BLaER1 treated with 17β-estradiol and CSF1 and Interleukin-3, amounts not matched to agents 10 nM and 100 nM (cell line): Measurements from ENCODE around the gene ATP13A2.

ENCODE experiments used
- H3K27ac ChIP-seq, 11 experiments: shearing (Covaris generic); formaldehyde crosslinking; 2 replicates each; pipeline ENCODE4 v1.8.1; 2022
- H3K27me3 ChIP-seq, 11 experiments: shearing (Covaris generic); formaldehyde crosslinking; 2 replicates each; pipeline ENCODE4 v1.8.1; 2022
- H3K36me3 ChIP-seq, 11 experiments: shearing (Covaris generic); formaldehyde crosslinking; 2 replicates each; pipeline ENCODE4 v1.8.1; 2022
- H3K4me1 ChIP-seq, 10 experiments: shearing (Covaris generic); formaldehyde crosslinking; 2 replicates each; pipeline ENCODE4 v1.8.1; 2022
- H3K4me2 ChIP-seq, 11 experiments: shearing (Covaris generic); formaldehyde crosslinking; 2 replicates each; pipeline ENCODE4 v1.8.1; 2022
- H3K4me3 ChIP-seq, 10 experiments: shearing (Covaris generic); formaldehyde crosslinking; 2 replicates each; pipeline ENCODE4 v1.8.1; 2022
- H3K9ac ChIP-seq, 11 experiments: shearing (Covaris generic); formaldehyde crosslinking; 2 replicates each; pipeline ENCODE4 v1.8.1; 2022
- H3K9me3 ChIP-seq, 11 experiments: shearing (Covaris generic); formaldehyde crosslinking; replicated peaks in 1 of 11; 2 replicates each; pipeline ENCODE4 v1.8.1; 2022
- H4K20me1 ChIP-seq, 11 experiments: shearing (Covaris generic); formaldehyde crosslinking; 2 replicates each; pipeline ENCODE4 v1.8.1; 2022
- Cebpa-rat ChIP-seq, 11 experiments: shearing (Covaris generic); IDR thresholded peaks; 2 replicates each; pipeline ENCODE4 v1.8.1; 2022

ATP13A2 gene

GRCh38 chr1:17053086-17053684, 41.5 kb upstream of the ATP13A2 start:
- H4K20me1 ChIP-seq = peaks cover 4 to 51% (median 41%) of the 10 kb centered on the region in 11 experiments; a peak in 18 of 22 replicates
- no peaks in the 10 kb centered on the region for H3K27me3 ChIP-seq
- peak overlapping the region; percentile 79 to 95 (median 86) for H3K4me3 ChIP-seq
- TF ChIP-seq Cebpa-rat (IDR thresholded peaks at IDR 0.05) = no peak
- peak overlapping the region; percentile 75 to 89 (median 85) for H3K9ac ChIP-seq
- peak overlapping the region; percentile 79 to 100 (median 93) for H3K4me2 ChIP-seq
- H3K4me1 ChIP-seq = peaks cover 12 to 26% (median 15%) of the 10 kb centered on the region in 10 experiments
- peaks cover 27 to 40% (median 34%) of the 10 kb centered on the region in 11 experiments for H3K36me3 ChIP-seq
- H3K27ac ChIP-seq = peak overlapping the region; percentile 59 to 88 (median 82)
- no peaks in the 10 kb centered on the region for H3K9me3 ChIP-seq

GRCh38 chr1:17052641-17053040, 40.9 kb upstream of the ATP13A2 start:
- no peak for TF ChIP-seq Cebpa-rat (IDR thresholded peaks at IDR 0.05)
- Histone ChIP-seq H3K9ac (peak overlapping the region; percentile 75 to 89 (median 85); a peak in 21 of 22 replicates), H3K9me3 (no peaks in the 10 kb centered on the region), H3K27ac (peak overlapping the region in 8 of 11 experiments; percentile 71 to 88 (median 83); a peak in 11 of 22 replicates), H3K4me3 (peak overlapping the region; percentile 79 to 95 (median 86)), H3K36me3 (peaks cover 27 to 43% (median 34%) of the 10 kb centered on the region in 11 experiments), H3K27me3 (no peaks in the 10 kb centered on the region), H3K4me2 (peak overlapping the region; percentile 79 to 100 (median 93)), H3K4me1 (peaks cover 12 to 30% (median 15%) of the 10 kb centered on the region in 10 experiments), H4K20me1 (peaks cover 10 to 56% (median 46%) of the 10 kb centered on the region in 11 experiments; a peak in 19 of 22 replicates)

- Histone ChIP-seq H3K4me3 (peak overlapping the region in 7 of 10 experiments; percentile 79 to 95 (median 87); a peak in 6 of 20 replicates), H3K9ac (peak overlapping the region; percentile 75 to 89 (median 85); a peak in 9 of 22 replicates)
Measured at GRCh38 chr1:17052038-17052437, 40.3 kb upstream of the ATP13A2 start.

GRCh38 chr1:17047924-17048323, 36.2 kb upstream of the ATP13A2 start:
- Histone ChIP-seq H3K36me3 (peaks cover 47 to 78% (median 55%) of the 10 kb centered on the region in 11 experiments), H3K27ac (no peak overlapping the region), H3K4me2 (peak overlapping the region in 1 of 11 experiments; percentile 4; a peak in 1 of 22 replicates), H3K4me1 (peaks cover 22 to 62% (median 31%) of the 10 kb centered on the region in 10 experiments), H4K20me1 (peaks cover 35 to 97% (median 77%) of the 10 kb centered on the region in 11 experiments; a peak in 21 of 22 replicates), H3K9me3 (no peaks in the 10 kb centered on the region), H3K4me3 (no peak overlapping the region), H3K9ac (peak overlapping the region in 5 of 11 experiments; percentile 19 to 32 (median 23); a peak in 5 of 22 replicates), H3K27me3 (no peaks in the 10 kb centered on the region)
- no peak for TF ChIP-seq Cebpa-rat (IDR thresholded peaks at IDR 0.05)

More at GRCh38 chr1:17052038-17052437, 40.3 kb upstream of the ATP13A2 start:
- no peaks in the 10 kb centered on the region for H3K9me3 ChIP-seq
- H3K4me2 ChIP-seq = peak overlapping the region; percentile 79 to 100 (median 93)
- H3K27ac ChIP-seq = no peak overlapping the region
- no peaks in the 10 kb centered on the region for H3K27me3 ChIP-seq
- H3K36me3 ChIP-seq = peaks cover 27 to 49% (median 35%) of the 10 kb centered on the region in 11 experiments
- peaks cover 12 to 36% (median 16%) of the 10 kb centered on the region in 10 experiments for H3K4me1 ChIP-seq
- TF ChIP-seq Cebpa-rat (IDR thresholded peaks at IDR 0.05) = no peak
- peaks cover 16 to 62% (median 52%) of the 10 kb centered on the region in 11 experiments; a peak in 20 of 22 replicates for H4K20me1 ChIP-seq

- no peak for TF ChIP-seq Cebpa-rat (IDR thresholded peaks at IDR 0.05)
- Histone ChIP-seq H3K36me3 (peaks cover 58 to 84% (median 65%) of the 10 kb centered on the region in 11 experiments), H3K4me2 (peak overlapping the region in 10 of 11 experiments; percentile 42 to 91 (median 71); a peak in 13 of 22 replicates), H3K4me1 (peaks cover 14 to 45% (median 20%) of the 10 kb centered on the region in 10 experiments), H3K9me3 (no peaks in the 10 kb centered on the region), H3K4me3 (no peak overlapping the region), H3K27ac (peak overlapping the region in 4 of 11 experiments; percentile 20 to 66 (median 56); a peak in 5 of 22 replicates), H3K27me3 (no peaks in the 10 kb centered on the region), H4K20me1 (peaks cover 35 to 97% (median 84%) of the 10 kb centered on the region in 11 experiments; a peak in 21 of 22 replicates), H3K9ac (peak overlapping the region in 3 of 11 experiments; percentile 4 to 48 (median 32); a peak in 6 of 22 replicates)
Measured at GRCh38 chr1:17046334-17046657, 34.6 kb upstream of the ATP13A2 start.

GRCh38 chr1:17045634-17046333, 34.1 kb upstream of the ATP13A2 start:
- Histone ChIP-seq H3K4me3 (peak overlapping the region in 4 of 10 experiments; percentile 4 to 43 (median 22); a peak in 3 of 20 replicates), H4K20me1 (peaks cover 35 to 97% (median 84%) of the 10 kb centered on the region in 11 experiments; a peak in 21 of 22 replicates), H3K36me3 (peaks cover 58 to 85% (median 65%) of the 10 kb centered on the region in 11 experiments), H3K9me3 (no peaks in the 10 kb centered on the region), H3K4me1 (peaks cover 14 to 40% (median 20%) of the 10 kb centered on the region in 10 experiments), H3K9ac (peak overlapping the region in 10 of 11 experiments; percentile 4 to 62 (median 31); a peak in 15 of 22 replicates), H3K4me2 (peak overlapping the region; percentile 45 to 91 (median 78)), H3K27me3 (no peaks in the 10 kb centered on the region), H3K27ac (peak overlapping the region in 9 of 11 experiments; percentile 16 to 66 (median 47); a peak in 16 of 22 replicates)
- no peak for TF ChIP-seq Cebpa-rat (IDR thresholded peaks at IDR 0.05)

GRCh38 chr1:17045150-17045549, 33.4 kb upstream of the ATP13A2 start:
- Histone ChIP-seq H3K4me1 (peaks cover 14 to 39% (median 20%) of the 10 kb centered on the region in 10 experiments), H3K4me3 (peak overlapping the region in 2 of 10 experiments; percentile 4 to 17; a peak in 1 of 20 replicates), H3K9me3 (no peaks in the 10 kb centered on the region), H4K20me1 (peaks cover 35 to 97% (median 83%) of the 10 kb centered on the region in 11 experiments; a peak in 21 of 22 replicates), H3K9ac (peak overlapping the region in 8 of 11 experiments; percentile 4 to 48 (median 28); a peak in 8 of 22 replicates), H3K27me3 (no peaks in the 10 kb centered on the region), H3K27ac (peak overlapping the region in 9 of 11 experiments; percentile 16 to 63 (median 46); a peak in 13 of 22 replicates), H3K36me3 (peaks cover 58 to 85% (median 65%) of the 10 kb centered on the region in 11 experiments), H3K4me2 (peak overlapping the region; percentile 45 to 91 (median 78); a peak in 21 of 22 replicates)
- no peak for TF ChIP-seq Cebpa-rat (IDR thresholded peaks at IDR 0.05)

GRCh38 chr1:17043676-17044075, 31.9 kb upstream of the ATP13A2 start:
- Histone ChIP-seq H4K20me1 (peaks cover 38 to 97% (median 81%) of the 10 kb centered on the region in 11 experiments; a peak in 21 of 22 replicates), H3K9me3 (no peaks in the 10 kb centered on the region), H3K27me3 (no peaks in the 10 kb centered on the region), H3K4me2 (no peak overlapping the region), H3K9ac (no peak overlapping the region), H3K36me3 (peaks cover 59 to 84% (median 66%) of the 10 kb centered on the region in 11 experiments), H3K27ac (no peak overlapping the region), H3K4me1 (peaks cover 14 to 48% (median 20%) of the 10 kb centered on the region in 10 experiments), H3K4me3 (no peak overlapping the region)
- TF ChIP-seq Cebpa-rat (IDR thresholded peaks at IDR 0.05) = no peak
